ENCODE data around the gene OTOG. TPM values are rescaled to one million over a fixed set of nuclear protein-coding genes. Genes with fewer than 3 reads are reported as not detected.

The OTOG gene
- total and polyA plus RNA-seq, 2 of the 8 experiments (the other 6 are each of a cell fraction or from before 2014, with no cell fraction given), result 0.41 to 1.5 TPM

GRCh38 chr11:17538731-17539130 lies 8.3 kb upstream of the OTOG start:
- Histone ChIP-seq H2BK15ac (ENCODE audit: low read length) (no peak overlapping the region), H3K23me2 (ENCODE audit: low read depth, low read length) (peaks cover 1% of the 10 kb centered on the region), H4K91ac (replicated peaks; ENCODE audit: insufficient read length, low read length) (no peak overlapping the region), H3K27me3 (replicated peaks in 1 of 4; ENCODE audit: control insufficient read depth in 3 of 4, extremely low read depth in 1 of 4, insufficient read depth in 3 of 4, low read length in 3 of 4) (peaks cover 0 to 11% (median 5%) of the 10 kb centered on the region in 4 experiments; a peak in 4 of 7 replicates), H3K27ac (ENCODE audit: low read depth, low read length) (no peak overlapping the region), H3K9me3 (ENCODE audit: insufficient read depth in 2 of 2, low read depth in 1 of 2, low read length in 1 of 2) (no peaks in the 10 kb centered on the region), H3K4me2 (ENCODE audit: insufficient read depth in 1 of 2, low read depth in 2 of 2, low read length in 2 of 2) (no peak overlapping the region), H2AFZ (ENCODE audit: low read length) (no peak overlapping the region), H3K4ac (replicated peaks; ENCODE audit: insufficient read length, low read depth, low read length) (no peak overlapping the region), H2BK12ac (ENCODE audit: low read depth, low read length) (no peak overlapping the region), H4K8ac (ENCODE audit: extremely low read depth, insufficient read depth, low read length) (no peak overlapping the region), H3K23ac (ENCODE audit: insufficient read length) (no peak overlapping the region), H3K14ac (ENCODE audit: insufficient read length) (no peak overlapping the region), H3K79me1 (ENCODE audit: low read depth, low read length) (no peaks in the 10 kb centered on the region), H2BK20ac (ENCODE audit: low read length) (no peak overlapping the region), H2BK5ac (ENCODE audit: low read depth, low read length) (no peak overlapping the region), H3K36me3 (ENCODE audit: control insufficient read depth in 2 of 4, insufficient read depth in 4 of 4, low read length in 3 of 4) (no peaks in the 10 kb centered on the region), H2BK120ac (replicated peaks; ENCODE audit: low read depth, low read length) (no peak overlapping the region), H3K4me3 (ENCODE audit: extremely low read depth in 1 of 4, insufficient read depth in 2 of 4, low read depth in 3 of 4, low read length in 4 of 4) (no peak overlapping the region), H3K4me1 (replicated peaks in 1 of 4; ENCODE audit: control insufficient read depth in 3 of 4, insufficient read depth in 4 of 4, low read length in 3 of 4) (peaks cover 0 to 7% (median 4%) of the 10 kb centered on the region in 4 experiments; a peak in 5 of 7 replicates), H4K5ac (ENCODE audit: insufficient read length, low read depth, low read length) (no peak overlapping the region), H3K18ac (ENCODE audit: extremely low read depth, low read length) (no peak overlapping the region), H3K9ac (replicated peaks in 1 of 4; ENCODE audit: extremely low read depth in 1 of 4, low read depth in 3 of 4, low read length in 3 of 4) (no peak overlapping the region), H3K56ac (replicated peaks; ENCODE audit: insufficient read length, low read depth, low read length) (no peak overlapping the region), H4K20me1 (replicated peaks in 1 of 2; ENCODE audit: control insufficient read depth in 1 of 2, insufficient read depth in 2 of 2, low read length in 2 of 2) (no peaks in the 10 kb centered on the region), H2AK5ac (ENCODE audit: low read depth, low read length) (no peak overlapping the region), H3K79me2 (ENCODE audit: control insufficient read depth in 1 of 2, insufficient read depth in 2 of 2, low read length in 2 of 2) (no peaks in the 10 kb centered on the region)
- no peak for DNase-seq (ENCODE audit: low read depth in 1 of 2, low spot score in 2 of 2)
- ChIA-PET CTCF (ENCODE audit: partially characterized antibody) (interaction anchor here (0.6 to 3.6 kb wide), 4 partner anchors 9 to 154 kb away, joined by 3 to 25 read pairs (median 7); no protein-coding TSS in a partner anchor), POLR2A (ENCODE audit: partially characterized antibody) (interaction anchor here (1.3 kb wide), 1 partner anchor 9 kb away, joined by 6 read pairs; the partner anchor contains the start of gene OTOG)
- WGBS, 2 experiments (ENCODE audit: extremely low coverage in 1 of 2, insufficient coverage in 1 of 2, insufficient read length in 1 of 2, insufficient replicate concordance in 2 of 2, low coverage in 1 of 2, low lambda C conversion rate in 2 of 2, missing lambda C conversion rate in 1 of 2), result 91% methylated on average over 3 of the region's 3 CpGs; no CpG with 5 or more reads in 1 of the 2 experiments
- no peak for TF ChIP-seq SAP30 (IDR thresholded peaks at IDR 0.05; ENCODE audit: insufficient read depth, insufficient replicate concordance, low read length)
- TF ChIP-seq CTCF (IDR thresholded peaks at IDR 0.05; ENCODE audit: control extremely low read depth in 1 of 3, insufficient read depth in 1 of 3, low read depth in 1 of 3, low read length in 3 of 3), result peak in 1 of 3 experiments; percentile 20; a peak in 2 of 4 replicates
- TF ChIP-seq RAD21 (IDR thresholded peaks at IDR 0.05 in 1 of 2, conservative IDR thresholded peaks at IDR 0.05 in 1 of 2; ENCODE audit: low read depth in 2 of 2, low read length in 2 of 2), result peak in 1 of 2 experiments; percentile 24; a peak in 1 of 4 replicates
- no peak for FAIRE-seq
